SKM-1 (cell line): Measurements from ENCODE around the gene SPOP.
"Not testable (repeated sequence)": the region's sequence is repeated elsewhere in the genome, so short reads cannot be mapped to it uniquely, and the experiment has no call there.

Source experiments
- DNase-seq: peaks from one replicate; lab custom pipeline; 2025; ENCODE audit not compliant: unreplicated experiment; lab: John Stamatoyannopoulos, UW

SPOP gene

GRCh38 chr17:49574945-49575678 lies 102.8 kb downstream of the SPOP start:
- no peak for DNase-seq

- DNase-seq, result no peak
Measured at GRCh38 chr17:49574323-49574781, 103.5 kb downstream of the SPOP start.

GRCh38 chr17:49573510-49574322 lies 104.2 kb downstream of the SPOP start:
- DNase-seq, result no peak

- no peak for DNase-seq
Measured at GRCh38 chr17:49572806-49573420, 105.0 kb downstream of the SPOP start.

GRCh38 chr17:49572226-49572625 lies 105.7 kb downstream of the SPOP start:
- DNase-seq, result no peak

- DNase-seq, result no peak
Measured at GRCh38 chr17:49571764-49572163, 106.1 kb downstream of the SPOP start.

- no peak for DNase-seq
Measured at GRCh38 chr17:49571283-49571682, 106.6 kb downstream of the SPOP start.

- DNase-seq, result no peak
Measured at GRCh38 chr17:49570540-49571242, 107.2 kb downstream of the SPOP start.

GRCh38 chr17:49568695-49569047 lies 109.2 kb downstream of the SPOP start:
- not testable (repeated sequence) for DNase-seq

- peak; percentile 69 for DNase-seq
Measured at GRCh38 chr17:49567871-49568694, 109.8 kb downstream of the SPOP start.

GRCh38 chr17:49567104-49567521 lies 110.8 kb downstream of the SPOP start:
- no peak for DNase-seq

- no peak for DNase-seq
Measured at GRCh38 chr17:49566668-49567071, 111.2 kb downstream of the SPOP start.

GRCh38 chr17:49565948-49566491 lies 111.9 kb downstream of the SPOP start:
- DNase-seq, result no peak

- no peak for DNase-seq
Measured at GRCh38 chr17:49564638-49565037, 113.3 kb downstream of the SPOP start.

- peak; percentile 49 for DNase-seq
Measured at GRCh38 chr17:49557312-49558024, 120.4 kb downstream of the SPOP start.

- peak; percentile 63 for DNase-seq
Measured at GRCh38 chr17:49556223-49556943, 121.5 kb downstream of the SPOP start.

- DNase-seq, result no peak
Measured at GRCh38 chr17:49555495-49556222, 122.2 kb downstream of the SPOP start.
